ENCODE data around the gene IGF1.

The IGF1 gene

DNA sequence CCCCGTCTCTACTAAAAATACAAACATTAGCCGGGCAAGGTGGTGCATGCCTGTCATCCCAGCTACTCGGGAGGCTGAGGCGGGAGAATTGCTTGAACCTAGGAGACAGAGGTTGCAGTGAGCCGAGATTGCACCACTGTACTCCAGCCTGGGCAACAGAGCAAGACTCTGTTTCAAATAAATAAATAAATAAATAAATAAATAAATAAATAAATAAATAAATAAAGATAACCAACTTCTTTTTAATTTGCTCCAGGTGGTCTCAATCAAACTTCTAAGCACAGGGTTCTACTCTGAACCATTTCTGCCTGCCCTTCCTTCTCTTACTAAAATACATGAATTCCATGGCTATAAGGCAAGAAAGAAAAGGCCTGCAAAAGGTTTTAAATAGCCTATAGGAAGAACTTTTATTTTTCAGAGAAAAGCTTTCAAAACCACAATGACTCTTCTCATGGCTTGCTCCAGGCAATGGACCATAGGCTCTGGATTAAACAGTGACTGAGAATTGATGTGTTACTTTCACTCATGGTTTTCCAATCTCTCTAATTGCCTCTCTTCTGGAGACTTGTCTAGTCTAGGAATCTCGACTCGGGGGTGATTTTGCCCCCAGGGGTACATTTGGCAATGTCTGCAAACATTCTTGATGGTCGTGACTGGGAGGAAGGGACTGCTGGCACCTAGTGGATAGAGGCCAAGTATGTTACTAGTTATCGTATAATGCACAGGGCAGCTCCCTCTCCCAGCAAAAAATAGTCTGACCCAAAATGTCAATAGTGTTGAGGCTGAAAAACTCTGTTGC, 14.4 kb downstream of the IGF1 start (continued):
- TF ChIP-seq, protein P1, sequence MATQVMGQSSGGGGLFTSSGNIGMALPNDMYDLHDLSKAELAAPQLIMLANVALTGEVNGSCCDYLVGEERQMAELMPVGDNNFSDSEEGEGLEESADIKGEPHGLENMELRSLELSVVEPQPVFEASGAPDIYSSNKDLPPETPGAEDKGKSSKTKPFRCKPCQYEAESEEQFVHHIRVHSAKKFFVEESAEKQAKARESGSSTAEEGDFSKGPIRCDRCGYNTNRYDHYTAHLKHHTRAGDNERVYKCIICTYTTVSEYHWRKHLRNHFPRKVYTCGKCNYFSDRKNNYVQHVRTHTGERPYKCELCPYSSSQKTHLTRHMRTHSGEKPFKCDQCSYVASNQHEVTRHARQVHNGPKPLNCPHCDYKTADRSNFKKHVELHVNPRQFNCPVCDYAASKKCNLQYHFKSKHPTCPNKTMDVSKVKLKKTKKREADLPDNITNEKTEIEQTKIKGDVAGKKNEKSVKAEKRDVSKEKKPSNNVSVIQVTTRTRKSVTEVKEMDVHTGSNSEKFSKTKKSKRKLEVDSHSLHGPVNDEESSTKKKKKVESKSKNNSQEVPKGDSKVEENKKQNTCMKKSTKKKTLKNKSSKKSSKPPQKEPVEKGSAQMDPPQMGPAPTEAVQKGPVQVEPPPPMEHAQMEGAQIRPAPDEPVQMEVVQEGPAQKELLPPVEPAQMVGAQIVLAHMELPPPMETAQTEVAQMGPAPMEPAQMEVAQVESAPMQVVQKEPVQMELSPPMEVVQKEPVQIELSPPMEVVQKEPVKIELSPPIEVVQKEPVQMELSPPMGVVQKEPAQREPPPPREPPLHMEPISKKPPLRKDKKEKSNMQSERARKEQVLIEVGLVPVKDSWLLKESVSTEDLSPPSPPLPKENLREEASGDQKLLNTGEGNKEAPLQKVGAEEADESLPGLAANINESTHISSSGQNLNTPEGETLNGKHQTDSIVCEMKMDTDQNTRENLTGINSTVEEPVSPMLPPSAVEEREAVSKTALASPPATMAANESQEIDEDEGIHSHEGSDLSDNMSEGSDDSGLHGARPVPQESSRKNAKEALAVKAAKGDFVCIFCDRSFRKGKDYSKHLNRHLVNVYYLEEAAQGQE (tag by site-specific recombination; IDR thresholded peaks at IDR 0.05), result 0 out of 2 replicates have a peak, but pooled peaks have one; percentile 39
- TF ChIP-seq ZNF624 (tag by site-specific recombination; IDR thresholded peaks at IDR 0.05), result no peak

DNA sequence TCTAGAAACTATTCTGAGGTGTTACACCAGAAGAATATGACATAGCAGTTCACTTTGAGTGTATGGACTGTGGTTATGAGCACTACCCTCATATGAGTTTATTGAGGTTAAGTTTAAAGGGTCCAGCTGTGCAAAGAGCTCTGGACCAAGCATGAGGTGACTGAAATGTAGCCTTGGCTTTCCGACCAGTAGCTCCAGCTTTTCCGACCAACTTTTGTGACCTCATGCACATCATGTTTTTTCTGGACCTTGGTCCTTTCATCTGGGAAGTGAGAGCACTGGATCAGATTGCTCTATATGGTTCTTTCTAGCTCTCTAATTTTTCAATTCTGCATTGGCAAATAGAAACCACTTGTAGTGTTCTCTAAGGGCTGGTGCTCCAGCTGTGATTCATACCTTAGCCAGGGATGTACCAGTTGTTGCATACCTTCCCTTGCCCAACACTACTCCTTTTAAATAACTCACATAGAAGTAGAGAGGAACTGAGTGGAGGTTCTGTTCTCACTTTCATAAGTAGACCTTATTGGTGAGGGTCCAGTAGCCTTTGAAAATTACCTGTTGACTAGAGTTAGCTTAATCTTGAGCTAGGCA, 16.6 kb downstream of the IGF1 start:
- Histone ChIP-seq H3K9me3 (ENCODE audit: control insufficient read depth, insufficient read depth, low read depth, low read length) (no peaks in the 10 kb centered on the region), H3K4me3 (ENCODE audit: low read depth, low read length) (no peak overlapping the region), H3K4me1 (ENCODE audit: control insufficient read depth, insufficient read depth, low read length) (no peaks in the 10 kb centered on the region), H3K36me3 (ENCODE audit: control insufficient read depth in 2 of 2, insufficient read depth in 1 of 2, low read length in 2 of 2) (no peaks in the 10 kb centered on the region), H3K27ac (ENCODE audit: extremely low read depth, low read depth, low read length) (no peak overlapping the region)
- CTCF ChIA-PET, result interaction anchor here (0.6 to 1.9 kb wide), 5 partner anchors 9 to 276 kb away, joined by 3 to 4 read pairs (median 3); no protein-coding TSS in a partner anchor
- POLR2A ChIA-PET, result no interaction called here
- TF ChIP-seq ZNF514 (tag by site-specific recombination; IDR thresholded peaks at IDR 0.05), result no peak

DNA sequence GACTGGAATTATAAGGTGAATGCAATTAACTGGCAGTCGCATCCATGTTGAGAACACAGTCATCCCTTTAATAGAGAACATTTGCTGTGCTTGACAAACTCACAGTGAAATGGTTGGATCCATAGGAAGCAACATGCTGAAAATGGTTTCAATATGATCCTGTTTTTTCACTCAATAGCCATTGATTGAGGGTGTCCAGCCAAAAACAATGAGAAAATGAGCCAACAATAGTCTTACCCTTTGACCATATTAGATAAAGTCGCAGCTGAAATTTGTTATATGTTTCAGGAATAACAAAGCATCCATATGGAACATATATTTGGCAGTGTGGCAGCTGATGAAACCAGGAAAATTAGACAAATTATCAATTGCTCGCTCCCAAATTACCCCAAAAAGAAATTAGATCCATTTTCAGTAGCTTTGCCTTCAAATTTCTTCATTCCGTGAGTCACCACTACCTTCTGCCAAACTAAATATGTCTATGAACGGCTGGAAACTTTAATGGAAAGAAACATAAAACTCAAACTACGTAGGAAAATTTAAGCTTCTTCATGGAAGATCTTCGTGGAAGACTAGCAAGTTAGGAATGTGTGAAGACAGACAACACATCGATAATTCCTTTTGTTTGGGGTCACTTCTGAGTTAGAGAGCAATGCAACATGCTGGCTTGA, 17.4 kb downstream of the IGF1 start:
- ChIA-PET CTCF (interaction anchor here (0.6 to 1.9 kb wide), 4 partner anchors 10 to 277 kb away, joined by 3 to 4 read pairs (median 3); no protein-coding TSS in a partner anchor), POLR2A (no interaction called here)
- no peak for TF ChIP-seq ZNF707 (tag by site-specific recombination; IDR thresholded peaks at IDR 0.05)
- TF ChIP-seq, protein P1 (tag by site-specific recombination; IDR thresholded peaks at IDR 0.05), result no peak
- no peak for TF ChIP-seq ZNF654 (tag by site-specific recombination; IDR thresholded peaks at IDR 0.05; ENCODE audit: low read depth)
- no peak for TF ChIP-seq SETDB1 (IDR thresholded peaks at IDR 0.05; ENCODE audit: insufficient read length, low read length)
- Histone ChIP-seq H3K4me3 (ENCODE audit: low read depth, low read length) (no peak overlapping the region), H3K4me1 (ENCODE audit: control insufficient read depth, insufficient read depth, low read length) (no peaks in the 10 kb centered on the region), H3K27ac (ENCODE audit: extremely low read depth, low read depth, low read length) (no peak overlapping the region), H3K9me3 (ENCODE audit: control insufficient read depth, insufficient read depth, low read depth, low read length) (no peaks in the 10 kb centered on the region), H3K36me3 (ENCODE audit: control insufficient read depth in 2 of 2, insufficient read depth in 1 of 2, low read length in 2 of 2) (no peaks in the 10 kb centered on the region)

DNA sequence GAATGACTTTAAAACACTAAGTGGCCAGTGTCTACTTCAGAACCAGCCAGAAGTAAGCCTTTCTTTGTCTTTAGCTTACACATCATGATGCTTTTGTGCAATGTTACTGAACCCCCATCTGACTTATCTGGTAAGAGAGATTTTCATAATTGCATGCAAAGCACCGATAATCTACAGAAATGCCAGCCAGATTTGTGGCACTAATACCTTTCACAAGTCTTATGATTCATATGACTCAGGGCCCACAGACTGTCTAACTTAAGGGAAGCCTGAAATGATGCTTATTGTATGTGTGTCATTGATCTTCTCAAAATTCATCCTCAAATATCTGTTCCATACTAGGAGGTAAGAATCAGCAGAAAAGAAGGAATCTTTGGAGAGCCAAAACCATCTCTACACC, 18.0 kb downstream of the IGF1 start:
- no peak overlapping the region for H3K27ac ChIP-seq (ENCODE audit: extremely low read depth, low read depth, low read length)
- POLR2A ChIA-PET, result no interaction called here
- no peaks in the 10 kb centered on the region for H3K9me3 ChIP-seq (ENCODE audit: control insufficient read depth, insufficient read depth, low read depth, low read length)
- H3K4me3 ChIP-seq (ENCODE audit: low read depth, low read length), result no peak overlapping the region
- H3K36me3 ChIP-seq (ENCODE audit: control insufficient read depth in 2 of 2, insufficient read depth in 1 of 2, low read length in 2 of 2), result no peaks in the 10 kb centered on the region
- no peaks in the 10 kb centered on the region for H3K4me1 ChIP-seq (ENCODE audit: control insufficient read depth, insufficient read depth, low read length)
- CTCF ChIA-PET, result no interaction called here
- TF ChIP-seq ZBTB17 (tag by site-specific recombination; IDR thresholded peaks at IDR 0.05), result no peak
- no peak for TF ChIP-seq ZEB2 (tag by site-specific recombination; IDR thresholded peaks at IDR 0.05)
- no peak for TF ChIP-seq ZNF132 (tag by site-specific recombination; IDR thresholded peaks at IDR 0.05; ENCODE audit: borderline replicate concordance)
- no peak for TF ChIP-seq OSR2 (tag by site-specific recombination; IDR thresholded peaks at IDR 0.05)
- no peak for TF ChIP-seq IKZF3 (tag by site-specific recombination; IDR thresholded peaks at IDR 0.05)
- TF ChIP-seq ZNF510 (tag by site-specific recombination; IDR thresholded peaks at IDR 0.05; ENCODE audit: insufficient replicate concordance), result no peak
- TF ChIP-seq ZNF624 (tag by site-specific recombination; IDR thresholded peaks at IDR 0.05), result no peak
- TF ChIP-seq, protein P2, sequence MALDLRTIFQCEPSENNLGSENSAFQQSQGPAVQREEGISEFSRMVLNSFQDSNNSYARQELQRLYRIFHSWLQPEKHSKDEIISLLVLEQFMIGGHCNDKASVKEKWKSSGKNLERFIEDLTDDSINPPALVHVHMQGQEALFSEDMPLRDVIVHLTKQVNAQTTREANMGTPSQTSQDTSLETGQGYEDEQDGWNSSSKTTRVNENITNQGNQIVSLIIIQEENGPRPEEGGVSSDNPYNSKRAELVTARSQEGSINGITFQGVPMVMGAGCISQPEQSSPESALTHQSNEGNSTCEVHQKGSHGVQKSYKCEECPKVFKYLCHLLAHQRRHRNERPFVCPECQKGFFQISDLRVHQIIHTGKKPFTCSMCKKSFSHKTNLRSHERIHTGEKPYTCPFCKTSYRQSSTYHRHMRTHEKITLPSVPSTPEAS (tag by site-specific recombination; IDR thresholded peaks at IDR 0.05), result no peak
- no peak for TF ChIP-seq ZFP69B (tag by site-specific recombination; IDR thresholded peaks at IDR 0.05)
- no peak for TF ChIP-seq OVOL3 (tag by site-specific recombination; IDR thresholded peaks at IDR 0.05)
- TF ChIP-seq, protein P3, sequence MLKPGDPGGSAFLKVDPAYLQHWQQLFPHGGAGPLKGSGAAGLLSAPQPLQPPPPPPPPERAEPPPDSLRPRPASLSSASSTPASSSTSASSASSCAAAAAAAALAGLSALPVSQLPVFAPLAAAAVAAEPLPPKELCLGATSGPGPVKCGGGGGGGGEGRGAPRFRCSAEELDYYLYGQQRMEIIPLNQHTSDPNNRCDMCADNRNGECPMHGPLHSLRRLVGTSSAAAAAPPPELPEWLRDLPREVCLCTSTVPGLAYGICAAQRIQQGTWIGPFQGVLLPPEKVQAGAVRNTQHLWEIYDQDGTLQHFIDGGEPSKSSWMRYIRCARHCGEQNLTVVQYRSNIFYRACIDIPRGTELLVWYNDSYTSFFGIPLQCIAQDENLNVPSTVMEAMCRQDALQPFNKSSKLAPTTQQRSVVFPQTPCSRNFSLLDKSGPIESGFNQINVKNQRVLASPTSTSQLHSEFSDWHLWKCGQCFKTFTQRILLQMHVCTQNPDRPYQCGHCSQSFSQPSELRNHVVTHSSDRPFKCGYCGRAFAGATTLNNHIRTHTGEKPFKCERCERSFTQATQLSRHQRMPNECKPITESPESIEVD (tag by site-specific recombination; IDR thresholded peaks at IDR 0.05), result no peak
- no peak for TF ChIP-seq ZNF239 (tag by site-specific recombination; IDR thresholded peaks at IDR 0.05)

All from HEK293 (cell line).